Loucy (cell line): Measurements from ENCODE around the gene PAPSS2.

Experiments
- CTCF ChIP-seq: fragments of 200-600 bp; sonication (generic); conservative IDR thresholded peaks from 2 replicates; pipeline ENCODE4 v1.5.1; 2014; ENCODE audit warnings: mild to moderate bottlenecking, antibody characterized with exemption, low read length
- EZH2phosphoT487 ChIP-seq: fragments of 200-600 bp; IDR thresholded peaks from 2 replicates; pipeline ENCODE4 v1.6.1; 2018; ENCODE audit warnings: antibody characterized with exemption, mild to moderate bottlenecking, moderate library complexity, borderline replicate concordance

GRCh38 chr10:87744606-87745005, 84.9 kb downstream of the PAPSS2 start:
- TF ChIP-seq CTCF (no peak), EZH2phosphoT487 (no peak)
